ENCODE data around the gene TXNDC11.

Gene TXNDC11

DNA sequence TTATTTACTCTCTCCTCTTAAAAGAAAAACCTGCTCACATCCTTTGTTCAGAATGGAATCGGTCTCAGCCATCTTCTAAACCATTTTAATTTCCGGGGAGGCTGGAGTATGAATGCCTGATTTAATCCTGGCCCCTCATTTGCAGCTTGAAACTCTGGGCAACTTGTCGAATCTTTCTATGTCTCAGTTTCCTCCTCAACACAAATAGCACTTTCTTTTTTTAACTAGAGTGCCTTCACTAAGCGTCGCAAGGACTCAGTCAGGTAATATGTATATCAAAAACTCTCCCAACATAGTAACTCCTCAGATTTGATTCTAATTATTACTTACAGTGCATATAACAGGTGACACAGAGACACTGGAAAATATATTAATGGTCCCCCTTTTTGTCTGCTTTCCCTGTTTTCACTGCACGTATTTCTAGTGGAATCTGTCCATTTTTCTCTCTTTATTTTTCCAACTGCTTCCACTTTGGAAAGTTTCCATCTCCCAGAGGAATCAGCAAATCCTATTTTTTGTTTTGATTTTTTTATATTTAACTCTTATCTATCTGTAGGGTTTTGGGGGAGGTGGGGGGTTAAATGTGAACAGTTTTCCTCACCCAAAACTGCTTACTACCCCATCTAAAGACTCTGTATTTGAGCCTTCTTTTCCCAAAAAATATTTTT is 55.8 kb downstream of the TXNDC11 start:
- DNase-seq, result no peak

DNA sequence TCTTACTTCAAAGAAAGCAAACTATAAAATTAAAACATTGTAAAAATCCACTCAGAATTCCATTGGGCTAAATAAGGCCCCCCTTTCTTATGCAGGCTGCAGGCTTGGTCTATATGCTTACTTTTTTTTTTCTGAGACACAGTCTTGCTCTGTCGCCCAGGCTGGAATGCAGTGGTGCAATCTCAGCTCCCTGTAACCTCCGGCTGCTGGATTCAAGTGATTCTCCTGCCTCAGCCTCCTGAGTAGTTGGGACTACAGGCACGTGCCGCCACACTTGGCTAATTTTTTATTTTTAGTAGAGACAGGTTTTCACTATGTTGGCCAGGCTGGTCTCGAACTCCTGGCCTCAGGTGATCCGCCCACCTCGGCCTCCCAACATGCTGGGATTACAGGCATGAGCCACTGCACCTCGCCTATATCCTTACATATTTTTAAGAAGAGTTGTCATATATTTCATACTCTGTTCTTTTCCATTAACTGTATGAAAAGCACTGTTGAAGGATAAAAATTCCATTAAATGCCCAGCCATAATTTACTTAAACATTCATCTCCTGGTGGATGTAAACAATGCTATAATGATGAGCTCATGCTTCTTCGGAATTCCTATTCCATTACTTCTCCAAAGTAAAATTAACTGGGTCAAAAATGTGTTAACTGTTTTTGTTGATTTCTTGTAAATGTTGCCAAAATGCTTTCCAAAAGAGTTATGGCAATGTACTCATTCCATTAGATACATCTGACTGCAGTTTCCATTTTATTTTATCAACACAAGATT is 56.6 kb downstream of the TXNDC11 start:
- DNase-seq, result no peak

DNA sequence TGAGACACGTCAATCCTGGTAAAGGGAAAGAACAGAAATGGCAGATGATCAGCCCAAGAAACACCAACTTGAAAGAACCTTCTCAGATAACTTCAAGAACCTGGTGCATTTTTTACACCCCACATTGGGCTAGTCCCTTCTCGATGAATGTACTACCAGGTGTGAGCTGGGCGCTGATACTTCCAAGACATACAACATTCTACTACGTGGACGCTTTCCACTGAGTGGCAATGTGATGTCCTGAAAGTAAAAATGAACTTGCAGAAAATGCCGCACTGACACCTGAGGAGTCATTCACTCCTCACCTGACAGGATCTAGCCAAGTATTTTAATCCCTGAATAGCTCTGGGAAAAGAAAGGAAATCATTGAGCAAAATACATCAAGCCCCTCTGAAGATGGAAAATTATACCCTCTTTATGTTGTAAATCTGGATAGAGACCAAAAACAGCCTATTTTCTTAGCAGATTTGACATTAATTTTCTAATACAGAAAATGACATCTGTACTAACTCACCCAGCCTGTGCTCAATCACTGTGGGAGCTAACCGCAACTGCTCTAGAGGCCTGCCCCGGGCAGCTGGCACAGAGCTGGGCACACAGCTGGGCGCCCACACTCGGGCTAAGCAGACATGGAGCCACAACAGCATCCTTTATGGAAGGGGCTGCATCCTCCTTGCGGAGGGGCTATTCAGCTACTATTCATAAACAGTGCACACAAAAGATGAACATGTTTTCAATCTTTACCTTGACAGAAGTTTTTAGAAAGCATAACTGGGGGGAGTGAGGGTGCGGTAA is 58.2 kb downstream of the TXNDC11 start:
- DNase-seq, result no peak

- DNase-seq, result no peak
Measured at GRCh38 chr16:11683145-11683544, 59.5 kb downstream of the TXNDC11 start.

DNA sequence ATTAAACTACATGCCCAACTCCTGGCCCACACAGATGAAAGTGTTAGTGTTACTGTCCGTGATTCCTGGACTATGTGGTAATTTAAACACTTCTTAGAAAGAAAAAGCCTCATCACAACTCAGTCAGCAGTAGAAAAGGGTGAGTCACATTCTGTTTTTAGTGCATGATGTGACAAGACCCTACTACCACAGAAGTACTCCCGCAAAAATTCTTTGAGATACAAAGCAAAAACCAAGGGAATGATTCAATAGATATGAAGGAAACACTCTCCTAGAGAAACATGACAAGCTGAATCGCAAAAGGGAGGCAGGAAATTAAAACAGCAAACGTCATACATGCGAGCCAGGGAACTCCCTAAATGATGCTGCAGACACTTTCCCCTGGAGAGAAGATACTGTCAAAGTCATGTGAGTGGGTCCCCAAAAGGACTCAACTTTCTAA is 60.0 kb downstream of the TXNDC11 start:
- DNase-seq, result no peak

GRCh38 chr16:11681976-11682654 is 60.5 kb downstream of the TXNDC11 start:
- no peak for DNase-seq

GRCh38 chr16:11681556-11681955 is 61.1 kb downstream of the TXNDC11 start:
- no peak for DNase-seq

DNA sequence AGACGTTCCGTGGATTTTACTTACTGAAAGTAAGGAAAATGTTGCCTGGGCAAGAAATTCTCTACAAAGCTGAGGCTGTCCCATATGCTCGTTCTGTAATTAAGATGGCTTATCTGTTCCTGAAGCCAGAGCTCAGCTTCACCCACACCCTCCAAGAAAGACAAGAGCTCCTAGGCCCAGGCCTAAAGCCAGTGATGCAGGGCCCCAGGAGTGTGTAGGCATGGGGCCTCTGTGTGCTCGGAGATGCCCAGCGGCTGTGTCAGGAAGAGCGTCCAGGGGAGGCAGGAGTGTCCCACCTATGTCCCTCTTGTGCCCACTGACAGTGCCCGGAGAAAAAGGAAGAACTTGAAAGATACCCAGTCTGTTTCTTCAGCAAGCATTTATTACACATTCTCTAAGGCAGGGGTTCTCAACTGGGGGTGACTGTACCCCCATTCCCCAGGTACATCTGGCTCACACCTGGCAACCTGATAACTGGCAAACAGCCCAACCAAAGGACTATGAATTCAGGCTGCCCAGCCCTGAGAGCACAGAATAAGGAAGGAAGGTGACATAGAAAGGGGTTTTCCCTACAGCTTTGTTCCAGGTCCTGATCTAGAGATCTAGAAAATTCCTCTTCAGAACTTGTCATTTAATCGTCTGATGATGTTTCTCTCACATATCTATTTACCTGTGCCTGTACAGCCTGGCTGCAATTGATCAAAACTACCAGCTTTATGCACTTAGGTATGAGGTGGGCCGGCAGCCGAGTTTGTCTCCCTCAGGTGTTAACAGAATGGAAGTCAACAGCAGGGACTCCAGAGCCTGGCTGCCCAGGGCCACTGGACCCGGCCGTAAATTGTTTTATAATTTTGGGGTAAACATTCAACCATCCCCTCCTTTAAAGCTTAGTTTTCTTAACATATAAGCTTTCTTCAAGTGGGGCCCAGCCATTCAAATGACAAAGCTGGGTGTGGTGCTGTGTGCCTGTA is 62.4 kb downstream of the TXNDC11 start:
- no peak for DNase-seq

DNA sequence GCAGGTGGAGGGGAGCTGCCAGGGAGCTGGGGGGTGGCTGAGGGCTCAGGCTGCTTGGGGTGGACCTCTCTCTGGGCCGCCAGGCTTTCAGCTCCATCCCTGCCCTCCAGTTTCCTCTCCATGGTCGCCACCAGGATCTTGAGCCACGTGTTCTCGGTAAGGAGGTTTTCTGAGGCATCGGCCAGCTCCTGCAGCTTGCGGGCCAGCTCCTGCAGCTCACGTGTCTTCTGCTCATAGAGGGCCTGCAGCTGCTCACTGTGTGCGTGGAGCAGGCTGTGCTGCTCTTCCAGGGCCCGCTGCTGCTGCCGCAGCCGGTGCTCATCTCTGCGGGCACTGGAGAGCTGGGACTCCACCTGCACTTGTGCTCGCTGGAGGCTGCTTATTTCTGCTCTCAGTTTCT is 63.4 kb downstream of the TXNDC11 start:
- DNase-seq, result no peak

GRCh38 chr16:11677959-11678881 is 64.4 kb downstream of the TXNDC11 start:
- DNase-seq, result no peak

DNA sequence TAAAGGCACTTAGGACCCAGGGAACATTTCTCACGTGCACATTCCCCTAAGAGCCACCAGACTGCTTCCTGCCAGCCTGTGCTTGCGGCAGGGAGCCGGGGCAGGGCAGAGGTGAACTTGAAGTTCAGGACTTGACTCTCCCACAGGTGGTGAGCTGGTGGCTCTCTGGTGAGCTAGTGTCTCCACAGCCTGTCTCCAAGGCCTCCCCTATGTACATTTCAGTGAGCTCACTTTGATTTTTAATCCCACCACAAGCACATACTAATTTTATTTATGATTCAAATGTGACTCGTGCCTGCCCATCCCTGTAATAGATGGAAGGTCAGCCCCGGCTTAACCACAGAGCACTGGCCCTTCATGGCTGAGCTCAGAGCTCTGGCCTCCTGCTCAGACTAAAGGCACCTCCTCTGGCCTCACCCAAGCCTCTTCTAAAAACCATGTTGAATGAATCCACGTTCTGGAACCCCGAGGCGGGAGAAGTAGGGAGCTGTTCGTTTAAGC is 65.2 kb downstream of the TXNDC11 start:
- DNase-seq, result no peak

- DNase-seq, result no peak
Measured at GRCh38 chr16:11676799-11677198, 65.9 kb downstream of the TXNDC11 start.

GRCh38 chr16:11675561-11676511 is 66.8 kb downstream of the TXNDC11 start:
- DNase-seq, result no peak

DNA sequence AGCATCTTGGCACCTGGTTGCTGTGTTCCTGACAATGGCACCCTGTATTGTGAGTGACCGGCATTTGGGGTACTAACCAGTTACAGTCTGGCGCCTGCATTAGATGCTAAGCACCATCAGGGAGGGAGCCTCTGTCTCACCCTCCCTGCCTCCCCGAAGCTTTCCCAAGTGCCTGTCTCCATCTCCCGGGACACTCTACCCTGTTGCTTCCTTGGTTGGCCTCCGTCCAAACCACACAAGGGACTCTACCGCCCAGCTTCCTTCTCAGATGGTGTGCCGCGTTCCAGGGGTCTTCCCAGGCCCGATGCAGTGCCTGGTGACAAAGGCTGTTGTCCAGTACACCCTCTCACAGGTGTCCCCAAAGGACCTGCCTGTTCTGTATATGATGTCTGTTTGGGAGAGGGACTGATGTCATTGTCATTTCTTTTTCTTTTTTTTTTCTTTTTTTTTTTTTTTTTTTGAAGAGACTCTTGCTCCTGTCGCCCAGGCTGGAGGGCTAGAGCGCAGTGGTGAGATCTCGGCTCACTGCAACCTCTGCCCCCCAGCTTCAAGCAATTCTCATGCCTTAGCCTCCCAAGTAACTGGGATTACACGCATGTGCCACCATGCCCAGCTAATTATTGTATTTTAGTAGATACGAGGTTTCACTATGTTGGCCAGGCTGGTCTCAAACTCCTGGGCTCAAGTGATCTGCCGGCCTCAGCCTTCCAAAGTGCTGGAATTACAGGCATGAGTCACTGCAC is 67.7 kb downstream of the TXNDC11 start:
- DNase-seq, result no peak

DNA sequence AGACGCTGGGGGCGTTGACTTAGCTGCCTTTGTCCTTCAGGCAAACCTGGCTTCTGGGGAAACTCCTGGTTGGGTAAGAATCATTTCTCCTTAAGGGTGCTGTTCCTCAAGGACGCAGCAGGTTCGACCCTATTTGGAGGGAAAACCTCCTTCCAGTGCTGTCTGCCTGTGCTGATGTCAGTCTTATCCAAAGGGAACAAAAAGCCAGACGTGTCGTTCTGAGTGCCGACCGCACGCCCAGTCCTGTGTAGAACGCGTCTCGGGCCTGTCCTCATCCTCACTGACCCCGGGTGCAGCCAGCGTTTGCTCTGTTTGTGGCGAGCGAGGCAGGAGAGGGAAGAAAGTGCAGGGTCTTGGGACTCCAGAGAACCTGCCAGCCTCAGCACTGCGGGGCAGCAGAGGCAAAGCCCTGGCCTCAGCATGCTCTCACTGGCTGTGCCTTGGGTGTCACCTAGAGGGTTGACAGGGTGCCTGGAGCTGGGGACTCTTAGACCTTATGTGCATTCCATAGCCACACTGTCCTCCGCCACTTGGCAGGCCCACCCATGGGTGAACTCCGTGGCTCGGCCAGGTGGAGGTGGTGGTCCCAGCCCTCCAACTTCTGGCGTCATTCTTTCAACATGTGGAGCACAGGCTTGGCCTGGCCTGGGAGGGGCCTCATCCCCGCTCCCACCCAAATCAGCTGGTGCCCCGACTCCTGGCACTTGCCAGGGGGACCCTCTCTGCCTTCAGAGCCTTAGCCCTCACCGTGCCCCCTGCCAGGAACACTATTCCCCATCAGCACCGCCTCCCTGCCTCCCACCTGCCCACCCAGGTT is 68.4 kb downstream of the TXNDC11 start:
- no peak for DNase-seq

DNA sequence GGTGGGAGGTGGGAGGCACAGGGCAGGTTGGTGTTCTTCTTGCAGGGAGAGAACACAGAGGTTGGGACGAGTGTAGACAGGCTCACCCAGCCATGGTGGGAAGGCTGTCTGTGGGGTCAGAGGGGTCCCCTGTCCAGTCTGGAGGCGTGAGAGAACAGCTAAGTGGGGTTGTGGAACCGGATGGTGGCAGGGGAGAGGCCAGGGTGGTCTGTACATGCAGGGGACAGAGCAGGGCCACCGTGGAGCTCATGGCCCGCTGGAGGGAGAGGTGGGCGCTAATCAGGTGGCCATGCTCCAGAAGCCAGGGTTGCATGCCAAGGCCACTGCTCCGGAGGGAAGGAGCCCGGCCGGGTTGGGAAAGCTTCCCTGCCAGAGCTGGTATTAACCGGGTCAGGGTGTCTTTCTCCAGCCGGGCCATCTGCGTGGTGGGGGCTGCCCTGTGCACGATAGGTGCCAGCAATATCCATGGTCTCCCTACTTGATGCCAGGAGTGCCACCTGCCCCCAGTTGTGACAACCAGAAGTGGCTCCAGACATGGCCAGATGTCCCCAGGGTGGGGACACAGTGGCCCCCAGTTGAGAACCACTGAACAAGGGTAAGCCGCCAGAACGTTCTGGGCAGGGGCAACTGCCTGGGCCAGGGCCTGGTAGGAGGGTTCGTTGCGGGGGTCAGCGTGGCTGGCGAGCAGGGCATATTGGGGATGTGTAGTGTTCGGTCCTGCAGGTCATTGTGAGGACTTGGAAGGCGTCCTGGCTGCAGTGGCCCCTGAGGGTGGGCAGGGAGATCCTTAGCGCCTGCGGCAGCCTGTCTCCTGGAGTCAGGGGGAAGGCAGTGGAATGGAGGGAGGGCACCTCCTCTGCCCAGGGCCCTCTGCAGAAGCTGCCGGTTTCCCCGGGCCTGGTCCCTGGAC is 69.3 kb downstream of the TXNDC11 start:
- no peak for DNase-seq

Data from NCI-H1105 (cell line).